Measurements from ENCODE around the gene FBXW7.
A peak's percentile ranks its signal among the peaks of the same experiment; 100 is the strongest.
"Not testable (repeated sequence)": the region's sequence is repeated elsewhere in the genome, so short reads cannot be mapped to it uniquely, and the experiment has no call there.

FBXW7 gene

GRCh38 chr4:152535903-152536544, at the start of gene FBXW7:
Gene FBXW7 (minus strand): TSS chr4:152536092. CDS start chr4:152411803, 124,289 bp downstream.
- FAIRE-seq (no peak), DNase-seq (ENCODE audit: low spot score) (peak; percentile 87)

- FAIRE-seq (no peak), DNase-seq (ENCODE audit: low spot score) (no peak)
Observed at GRCh38 chr4:152585023-152585441, 49.1 kb upstream of the FBXW7 start.

- FAIRE-seq: peak; percentile 55
- DNase-seq (ENCODE audit: low spot score): peak; percentile 7
Observed at GRCh38 chr4:152581536-152582160, 45.8 kb upstream of the FBXW7 start.

DNA sequence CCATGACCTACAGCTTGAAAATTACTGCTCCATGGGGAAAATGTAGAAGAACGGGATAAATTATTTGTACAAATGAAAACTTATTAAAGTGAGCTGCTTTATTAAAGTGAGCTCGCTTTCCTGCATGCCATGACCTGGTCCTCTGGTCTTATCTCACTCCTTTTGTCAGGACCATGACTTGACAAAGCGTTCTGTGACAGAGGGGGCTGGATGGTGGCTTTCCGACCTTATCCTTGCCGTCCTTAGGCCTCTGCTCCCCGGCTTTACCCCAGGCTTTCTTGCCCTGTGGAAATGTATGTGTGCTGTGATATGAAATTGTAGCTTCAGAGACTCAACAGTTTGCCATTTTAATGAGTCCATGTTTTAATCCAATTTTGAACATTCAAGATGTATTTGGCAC, 44.0 kb upstream of the FBXW7 start:
- FAIRE-seq (no peak), DNase-seq (ENCODE audit: low spot score) (no peak)

DNA sequence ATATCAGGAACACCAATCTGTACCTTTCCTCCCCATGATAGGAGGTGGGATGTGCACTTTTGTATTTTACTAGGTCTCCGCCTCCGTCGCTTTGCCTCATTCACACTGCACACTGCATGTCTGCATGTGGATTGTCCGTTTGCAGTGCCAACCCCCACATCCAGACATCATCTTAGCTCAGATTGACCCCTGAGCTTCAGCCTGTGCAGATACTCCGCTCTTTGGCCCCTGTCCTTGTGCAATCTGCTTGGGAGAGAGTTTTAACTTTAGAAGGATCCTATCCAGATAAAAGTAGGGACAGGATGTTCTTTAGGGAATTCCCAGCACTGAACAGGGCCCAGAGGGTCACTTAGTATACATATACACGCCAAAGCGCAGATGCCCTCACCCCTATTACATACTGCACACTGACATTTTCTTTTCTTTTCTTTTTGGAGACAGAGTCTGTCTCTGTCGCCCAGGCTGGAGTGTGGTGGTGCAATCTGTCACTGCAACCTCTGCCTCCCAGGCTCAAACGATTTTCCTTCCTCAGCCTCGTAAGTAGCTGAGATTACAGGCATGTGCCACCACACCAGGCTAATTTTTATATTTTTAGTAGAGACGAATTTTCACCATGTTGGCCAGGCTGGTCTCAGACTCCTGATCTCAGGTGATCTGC, 43.3 kb upstream of the FBXW7 start:
- no peak for FAIRE-seq
- DNase-seq (ENCODE audit: low spot score): no peak

DNA sequence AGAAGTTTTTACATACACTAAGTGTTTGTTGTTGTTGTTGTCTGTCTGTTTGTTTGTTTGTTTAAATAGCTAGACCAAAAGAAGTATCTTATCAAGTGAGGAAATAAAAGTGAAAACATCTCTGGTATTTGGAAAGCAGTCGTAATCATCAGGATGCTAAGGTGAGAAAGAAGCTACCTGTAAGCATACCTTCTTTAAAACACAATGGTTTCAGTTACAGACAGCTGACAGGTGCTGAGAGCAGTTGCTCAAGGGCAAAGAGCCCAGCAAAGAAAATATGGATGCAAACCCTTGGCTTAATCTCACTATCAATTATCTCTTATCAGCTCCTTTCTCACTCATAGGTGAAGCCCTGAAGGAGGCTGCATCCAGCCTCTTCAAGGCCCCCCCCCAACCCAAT, 42.8 kb upstream of the FBXW7 start:
- no peak for FAIRE-seq
- DNase-seq (ENCODE audit: low spot score): no peak

DNA sequence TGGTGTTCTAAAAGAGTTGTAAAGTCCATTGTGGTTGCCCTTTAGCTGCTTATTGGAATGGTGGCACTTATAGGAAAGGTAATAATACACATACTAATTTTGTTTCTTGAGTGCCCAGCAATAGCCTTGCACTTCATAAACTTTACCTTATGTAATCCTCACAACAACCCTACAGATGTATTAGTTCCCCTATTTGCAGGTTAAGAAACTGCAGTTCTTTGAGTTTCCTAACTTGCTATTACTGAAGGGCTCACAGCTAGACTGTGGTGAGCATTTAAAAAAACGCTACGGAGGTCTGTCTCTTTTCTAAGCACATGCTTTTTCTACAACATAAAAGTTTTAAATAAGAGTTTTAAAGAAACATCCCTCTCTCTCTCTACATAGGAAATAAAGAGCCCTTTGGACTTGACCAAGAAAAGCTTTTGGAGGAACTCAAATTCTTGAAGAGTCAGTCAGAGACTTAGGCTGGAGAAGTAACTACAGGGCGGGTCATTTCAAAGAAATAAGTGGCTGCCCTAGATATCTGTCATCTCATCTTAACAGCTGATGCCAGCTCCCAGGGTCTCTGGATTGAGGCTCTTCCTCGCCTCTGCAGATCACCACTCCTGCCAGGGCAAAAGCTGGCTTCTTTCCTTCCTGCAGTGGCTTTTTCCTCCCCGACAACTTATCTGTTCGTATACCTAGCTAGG, 42.0 kb upstream of the FBXW7 start:
- FAIRE-seq: no peak
- DNase-seq (ENCODE audit: low spot score): no peak

DNA sequence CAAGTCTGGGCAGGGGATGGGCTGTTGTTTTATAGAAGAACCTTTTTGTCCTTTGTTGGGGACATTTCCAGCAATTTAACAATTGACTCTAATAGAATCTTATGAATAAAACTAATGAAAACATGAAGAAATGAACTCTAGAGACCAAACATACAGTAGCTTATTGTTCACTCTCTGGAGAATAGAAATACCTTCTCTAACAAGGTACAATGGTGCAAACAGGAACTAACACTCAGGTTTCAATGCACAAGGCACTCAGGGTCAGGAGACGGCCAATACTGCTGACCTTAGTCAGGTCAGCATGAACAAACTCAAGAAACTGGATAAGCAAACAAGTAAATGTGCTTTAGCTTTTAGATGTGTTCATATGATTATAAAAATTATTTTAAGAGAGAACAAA, 39.6 kb upstream of the FBXW7 start:
- DNase-seq (ENCODE audit: low spot score) (no peak), FAIRE-seq (no peak)

DNA sequence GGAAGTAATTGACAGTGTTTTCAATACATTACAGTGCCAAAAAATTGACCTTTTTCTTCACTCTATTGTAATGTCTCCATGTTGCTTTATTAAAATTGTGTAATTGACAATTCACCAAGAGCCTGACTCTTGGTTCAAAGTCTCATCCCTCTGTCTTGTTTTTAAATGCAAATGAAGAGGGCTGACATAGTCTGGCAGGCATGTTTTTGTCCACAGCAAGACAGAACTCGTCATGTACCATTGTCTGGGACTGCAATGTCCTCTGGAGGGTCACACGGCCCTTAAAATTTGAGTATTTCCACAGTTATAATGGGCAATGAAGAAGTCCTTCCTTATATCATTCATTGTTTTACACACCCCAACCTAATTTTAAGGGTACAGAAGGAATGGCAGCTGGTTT, 38.0 kb upstream of the FBXW7 start:
- no peak for FAIRE-seq
- no peak for DNase-seq (ENCODE audit: low spot score)

- no peak for FAIRE-seq
- DNase-seq (ENCODE audit: low spot score): peak; percentile 18
Observed at GRCh38 chr4:152572417-152573086, 36.7 kb upstream of the FBXW7 start.

DNA sequence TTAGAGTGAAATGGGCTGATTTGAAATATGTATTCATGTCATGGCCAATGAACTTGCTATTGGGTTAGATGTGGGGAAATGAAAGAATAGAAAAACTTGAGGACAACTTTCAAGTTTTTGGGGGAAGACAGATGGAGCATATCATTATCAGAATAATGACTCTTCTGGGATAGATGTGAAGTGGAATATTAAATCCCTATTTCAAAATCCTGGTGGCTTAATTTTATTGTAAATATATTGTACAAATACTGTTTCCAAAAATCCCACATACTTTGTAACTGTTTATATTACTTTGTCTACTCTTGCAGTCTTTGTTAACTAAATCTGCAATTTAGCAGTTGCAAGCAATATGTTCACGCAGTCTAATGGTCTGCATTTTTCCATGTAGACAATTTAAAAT, 35.9 kb upstream of the FBXW7 start:
- FAIRE-seq: no peak

GRCh38 chr4:152571296-152571695, 35.4 kb upstream of the FBXW7 start:
- FAIRE-seq (no peak), DNase-seq (ENCODE audit: low spot score) (no peak)

More for the DNA sequence above, 35.9 kb upstream of the FBXW7 start:
- no peak for DNase-seq (ENCODE audit: low spot score)

- DNase-seq (ENCODE audit: low spot score) (no peak), FAIRE-seq (no peak)
Observed at GRCh38 chr4:152565333-152565732, 29.4 kb upstream of the FBXW7 start.

DNA sequence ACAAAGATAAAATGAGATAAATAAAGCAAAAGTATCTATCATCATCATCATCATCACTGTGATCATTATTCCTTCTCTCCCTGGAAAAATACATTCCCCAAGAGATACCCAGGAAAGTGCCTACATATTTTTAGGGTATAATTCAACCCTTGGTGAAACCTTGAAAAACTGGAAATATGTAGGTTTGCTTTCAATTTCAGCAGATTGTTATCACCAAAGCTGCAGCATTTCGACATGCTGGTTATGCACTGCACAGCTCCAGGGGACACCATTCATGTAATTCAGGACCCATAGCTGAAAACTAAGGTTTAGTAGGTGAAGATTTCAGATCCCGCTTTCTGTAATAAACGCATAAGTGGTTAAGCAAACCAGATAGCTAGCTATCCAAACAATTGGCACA, 28.4 kb upstream of the FBXW7 start:
- FAIRE-seq (no peak), DNase-seq (ENCODE audit: low spot score) (no peak)

DNA sequence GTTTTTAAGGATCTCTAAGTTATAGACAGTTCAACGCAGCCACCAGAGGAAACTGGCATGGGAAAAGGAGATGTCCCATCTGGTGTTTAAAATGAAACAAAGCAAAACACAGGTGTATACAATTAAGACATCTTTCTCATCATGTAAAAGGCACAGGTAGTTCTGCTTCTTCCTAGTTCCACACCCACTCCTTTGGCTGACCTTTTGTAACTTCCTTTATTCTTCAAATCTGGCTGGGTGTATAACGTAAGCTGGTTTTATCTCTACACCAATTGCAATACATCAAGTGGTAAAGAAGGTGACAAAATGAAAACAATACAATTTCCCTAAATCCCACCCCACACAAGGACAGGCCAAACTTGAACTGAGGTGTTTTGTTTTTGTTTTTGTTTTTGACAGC, 27.3 kb upstream of the FBXW7 start:
- no peak for DNase-seq (ENCODE audit: low spot score)
- no peak for FAIRE-seq

- no peak for DNase-seq (ENCODE audit: low spot score)
- FAIRE-seq: no peak
Observed at GRCh38 chr4:152559641-152560040, 23.7 kb upstream of the FBXW7 start.

DNA sequence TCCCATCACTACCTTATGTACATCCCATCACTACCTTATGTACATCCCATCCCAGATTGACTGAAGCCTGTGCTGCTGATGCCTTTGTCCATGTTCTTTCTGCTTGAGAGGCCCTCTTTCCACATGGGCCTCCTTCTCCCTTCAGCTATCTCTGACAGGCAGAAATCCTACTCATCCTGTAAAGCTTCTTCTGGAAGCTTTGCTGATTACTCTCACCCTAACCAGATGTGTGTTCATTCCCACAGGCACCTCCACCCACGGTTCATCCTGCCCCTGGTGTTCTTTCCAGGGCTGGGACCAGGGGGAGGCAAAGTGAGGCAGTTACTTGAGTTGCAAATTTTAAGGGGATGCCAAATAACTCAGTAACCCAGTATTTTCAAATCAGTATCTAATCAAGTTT, 22.5 kb upstream of the FBXW7 start:
- FAIRE-seq (no peak), DNase-seq (ENCODE audit: low spot score) (no peak)

GRCh38 chr4:152556834-152557233, 20.9 kb upstream of the FBXW7 start:
- no peak for DNase-seq (ENCODE audit: low spot score)
- no peak for FAIRE-seq

DNA sequence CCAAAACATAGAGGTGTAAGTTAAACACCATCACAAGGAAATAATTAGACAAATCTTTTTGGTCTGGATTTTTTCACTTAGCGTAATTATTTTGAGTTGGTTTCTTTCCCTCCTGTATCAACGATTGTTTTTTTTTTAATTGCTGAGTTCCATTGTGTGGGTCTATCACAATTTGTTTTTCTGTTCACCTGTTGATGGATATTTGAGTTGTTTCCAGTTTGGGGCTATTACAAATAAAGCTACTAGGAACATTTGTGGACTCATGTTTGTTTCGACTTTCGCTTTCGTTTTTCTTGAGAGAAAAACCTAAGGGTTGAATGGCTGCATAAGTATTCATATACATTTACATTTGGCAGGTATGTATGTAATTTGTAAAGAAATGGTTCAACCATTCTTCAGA, 20.4 kb upstream of the FBXW7 start:
- no peak for FAIRE-seq

GRCh38 chr4:152554742-152555141, 18.9 kb upstream of the FBXW7 start:
- DNase-seq (ENCODE audit: low spot score) (no peak), FAIRE-seq (no peak)

More for the DNA sequence above, 20.4 kb upstream of the FBXW7 start:
- DNase-seq (ENCODE audit: low spot score): no peak

- FAIRE-seq; DNase-seq (ENCODE audit: low spot score): not testable (repeated sequence)
Observed at GRCh38 chr4:152550687-152551086, 14.8 kb upstream of the FBXW7 start.

DNA sequence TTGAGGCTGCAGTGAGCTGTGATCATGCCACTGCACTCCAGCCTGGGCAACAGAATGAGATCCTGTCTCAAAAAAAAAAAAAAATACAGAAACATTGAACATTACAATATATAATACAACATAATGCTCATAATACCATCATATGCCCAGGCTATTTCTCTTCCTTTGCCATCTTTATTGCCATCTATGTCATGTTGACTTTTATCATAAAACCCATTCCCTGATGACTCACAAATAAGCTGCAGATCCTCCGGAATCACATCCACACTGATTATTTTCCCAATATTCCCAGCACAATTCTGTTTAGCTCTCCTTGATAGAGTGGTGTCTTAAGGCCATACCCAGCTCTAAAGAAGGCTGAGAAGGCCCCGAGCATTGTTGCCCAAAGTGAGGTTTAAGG, 9.2 kb upstream of the FBXW7 start:
- DNase-seq (ENCODE audit: low spot score) (no peak), FAIRE-seq (no peak)

Measured in RCC 7860 (cell line).